ENCODE measurements around the gene SEMA5A.

GRCh38 chr5:9587135-9587534 is 41.3 kb upstream of the SEMA5A start:
- no peak for TF ChIP-seq EZH2 (IDR thresholded peaks at IDR 0.05; ENCODE audit: borderline replicate concordance, insufficient read depth, low read depth, low read length, poor library complexity, severe bottlenecking)
- TF ChIP-seq CTCF (IDR thresholded peaks at IDR 0.05), result no peak

Data from B cell (primary cell).